Glomerular visceral epithelial cell (primary cell): Measurements from ENCODE around the gene CELF2.

ENCODE experiments used
- DNase-seq: peaks from one replicate; pipeline ENCODE4 v3.0.0-alpha.2; 2016; ENCODE audit errors: extremely low spot score

Gene CELF2

DNA sequence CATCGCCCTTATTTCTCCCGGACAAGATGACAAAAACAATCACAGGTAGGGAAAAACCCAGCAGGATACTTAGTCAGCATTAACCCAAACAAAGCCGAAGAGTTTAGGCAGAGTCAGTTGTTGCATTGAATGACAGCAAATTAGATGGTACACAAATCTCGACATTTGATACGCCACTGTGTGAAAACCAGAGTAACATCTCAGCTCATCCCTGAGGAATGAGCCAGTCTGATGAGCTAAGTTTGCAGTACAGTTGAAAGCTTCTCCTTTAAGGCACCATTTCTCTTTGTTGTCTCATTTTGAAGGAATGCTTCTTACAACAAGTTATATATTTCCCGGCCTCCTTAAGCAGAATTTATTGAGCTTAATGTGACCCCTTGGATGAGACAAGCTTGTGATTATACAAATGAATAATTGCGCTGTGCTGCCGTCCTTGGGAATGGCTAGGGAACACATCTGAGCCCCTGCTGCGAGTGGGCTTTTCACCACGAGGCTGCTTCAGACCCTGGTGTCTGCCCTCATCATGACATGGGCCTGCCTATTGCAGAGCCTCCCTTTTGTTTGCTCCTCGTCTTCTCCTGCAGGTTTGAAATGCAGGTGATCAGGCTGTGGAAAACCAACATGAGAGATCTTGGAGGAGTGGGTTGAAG is 137.3 kb downstream of the CELF2 start:
- DNase-seq = no peak

DNA sequence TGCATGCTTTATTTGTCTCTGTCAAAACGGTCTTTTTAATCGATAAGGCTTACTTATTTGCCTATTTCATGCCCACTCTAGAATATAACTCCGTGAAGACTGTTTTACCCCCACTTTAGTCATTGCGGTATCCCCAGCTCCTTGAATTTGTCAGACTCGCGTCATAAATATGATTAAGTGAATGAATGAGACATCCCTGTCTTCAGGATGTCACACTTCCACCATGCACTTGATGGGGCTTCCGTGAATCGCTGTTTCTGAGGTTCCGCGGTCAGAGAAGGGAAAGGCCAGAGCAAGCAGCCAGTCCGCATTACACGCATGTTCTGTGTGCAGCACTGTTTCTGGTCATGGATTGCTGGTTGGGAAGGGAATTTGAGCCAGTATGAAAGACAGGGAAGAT is 138.8 kb downstream of the CELF2 start:
- DNase-seq = no peak

DNA sequence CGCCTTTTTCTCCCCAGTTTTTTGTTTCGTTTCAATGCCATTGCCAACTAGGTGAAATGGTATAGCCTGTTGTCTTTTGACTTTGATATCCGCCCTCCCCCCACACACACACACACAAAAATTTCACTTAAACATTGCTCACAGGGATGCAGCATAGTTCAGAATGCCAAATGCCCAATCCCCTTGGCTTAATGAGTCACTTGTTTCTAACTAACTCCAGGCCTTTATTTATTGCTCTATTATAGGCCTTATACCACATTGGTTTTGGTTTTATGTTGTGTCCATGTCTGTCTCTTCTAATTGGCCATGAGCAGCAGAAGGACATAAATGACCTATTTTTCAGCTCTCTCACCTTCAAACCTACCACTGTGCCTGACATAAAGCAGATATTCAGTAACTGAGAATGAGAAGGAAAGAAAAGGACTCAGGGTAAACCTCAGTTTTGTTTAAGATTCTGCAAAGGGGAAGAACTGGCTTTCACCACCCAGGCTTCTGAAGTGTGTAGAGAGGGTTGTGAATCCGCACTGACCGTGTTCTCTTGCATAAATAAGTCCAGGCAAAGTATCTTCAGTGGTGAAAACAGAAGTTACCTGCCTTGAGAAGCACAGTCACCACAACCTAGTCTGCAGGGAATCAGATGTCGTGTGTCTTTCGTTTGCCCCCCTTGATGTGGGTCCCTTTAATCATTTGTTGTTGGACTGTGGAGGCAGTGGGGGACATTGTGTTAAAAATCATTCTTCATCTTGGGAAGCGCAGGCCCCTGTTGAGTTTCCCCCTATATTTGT is 139.8 kb downstream of the CELF2 start:
- DNase-seq = no peak

DNA sequence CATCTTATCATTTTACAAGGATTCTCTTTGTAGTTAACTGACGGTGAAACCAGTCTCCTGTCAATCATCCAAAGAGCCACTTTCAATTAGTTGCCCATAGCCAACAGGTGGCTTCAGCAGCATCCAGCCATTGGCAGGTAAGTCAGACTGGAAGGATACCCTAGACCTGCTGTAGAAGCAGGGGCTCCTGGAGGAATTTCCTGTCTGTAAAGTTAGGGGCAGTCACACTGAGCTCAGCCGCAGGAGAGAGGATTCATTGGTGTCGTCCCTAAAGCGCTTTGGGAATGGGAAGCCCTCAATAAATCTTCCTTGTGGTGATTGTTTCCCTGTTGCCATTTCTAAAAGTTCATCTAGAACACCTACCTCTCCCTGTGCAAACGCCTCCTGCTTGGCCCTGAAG is 140.4 kb downstream of the CELF2 start:
- no peak for DNase-seq

DNA sequence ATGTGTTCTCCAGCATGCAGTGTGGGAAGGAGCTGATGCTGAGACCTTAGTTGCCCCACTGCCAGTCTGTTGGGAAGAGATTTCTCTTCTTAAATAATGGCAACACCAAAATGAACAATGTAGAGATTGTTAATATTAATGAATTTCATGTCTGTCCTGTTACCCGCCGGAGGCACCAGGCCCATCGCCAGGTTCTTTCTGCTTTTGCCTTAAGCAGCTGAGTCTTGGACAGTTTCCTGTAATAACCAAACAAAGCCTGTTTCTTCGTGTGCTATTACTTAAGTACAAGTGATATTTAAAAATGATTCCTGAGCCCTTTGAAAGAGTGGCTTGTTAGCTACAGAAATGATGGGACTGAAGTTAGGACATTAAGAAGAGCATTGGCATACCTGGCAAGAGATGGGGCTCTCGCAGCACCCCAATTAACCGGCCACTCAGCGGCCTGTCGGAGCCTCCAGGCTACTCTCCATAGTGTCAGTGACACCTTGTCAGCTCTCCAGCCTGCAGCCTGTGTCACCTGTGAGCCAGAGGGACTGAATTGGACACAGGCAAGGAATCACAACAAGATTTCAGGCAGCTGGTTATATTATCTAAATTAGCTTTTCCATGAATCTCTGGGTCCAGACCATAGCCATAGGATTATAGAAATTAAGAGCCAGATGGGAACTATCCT is 142.0 kb downstream of the CELF2 start:
- DNase-seq = no peak

DNA sequence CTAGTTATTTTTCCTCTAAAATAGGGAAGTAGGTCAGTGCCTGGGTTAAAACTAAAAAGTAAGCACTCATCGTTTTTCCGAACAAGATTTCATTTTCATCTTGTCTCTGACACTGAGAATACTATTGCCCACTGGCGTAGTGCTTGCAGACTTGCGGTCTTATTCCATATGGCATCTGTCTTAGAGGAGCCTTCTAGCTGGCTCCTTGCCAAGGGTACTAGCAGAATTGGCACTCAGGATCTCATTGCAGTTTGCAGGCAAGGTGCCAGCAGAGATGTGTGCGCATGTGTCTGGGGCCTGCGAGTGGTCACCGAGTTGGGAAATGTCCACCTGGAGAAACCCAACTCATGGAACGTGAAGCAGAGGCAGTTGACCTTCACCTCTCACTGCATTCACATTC is 143.4 kb downstream of the CELF2 start:
- no peak for DNase-seq

DNA sequence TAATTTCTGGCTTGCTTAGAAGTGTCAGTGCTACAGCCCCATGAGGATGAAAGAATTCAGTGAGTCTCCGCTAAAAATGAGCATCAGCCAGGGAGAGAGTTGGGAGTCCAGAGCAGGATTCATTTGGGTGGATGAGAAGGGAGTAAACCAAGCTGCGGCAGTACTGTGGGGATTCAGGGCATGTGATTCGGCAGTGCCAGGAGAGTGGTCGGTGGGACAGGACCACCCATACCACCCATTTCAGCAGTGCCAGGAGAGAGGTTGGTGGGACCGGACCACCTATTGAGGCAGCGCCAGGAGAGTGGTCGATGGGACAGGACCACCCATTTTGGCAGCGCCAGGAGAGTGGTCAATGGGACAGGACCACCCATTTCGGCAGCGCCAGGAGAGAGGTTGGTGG is 144.2 kb downstream of the CELF2 start:
- no peak for DNase-seq

DNA sequence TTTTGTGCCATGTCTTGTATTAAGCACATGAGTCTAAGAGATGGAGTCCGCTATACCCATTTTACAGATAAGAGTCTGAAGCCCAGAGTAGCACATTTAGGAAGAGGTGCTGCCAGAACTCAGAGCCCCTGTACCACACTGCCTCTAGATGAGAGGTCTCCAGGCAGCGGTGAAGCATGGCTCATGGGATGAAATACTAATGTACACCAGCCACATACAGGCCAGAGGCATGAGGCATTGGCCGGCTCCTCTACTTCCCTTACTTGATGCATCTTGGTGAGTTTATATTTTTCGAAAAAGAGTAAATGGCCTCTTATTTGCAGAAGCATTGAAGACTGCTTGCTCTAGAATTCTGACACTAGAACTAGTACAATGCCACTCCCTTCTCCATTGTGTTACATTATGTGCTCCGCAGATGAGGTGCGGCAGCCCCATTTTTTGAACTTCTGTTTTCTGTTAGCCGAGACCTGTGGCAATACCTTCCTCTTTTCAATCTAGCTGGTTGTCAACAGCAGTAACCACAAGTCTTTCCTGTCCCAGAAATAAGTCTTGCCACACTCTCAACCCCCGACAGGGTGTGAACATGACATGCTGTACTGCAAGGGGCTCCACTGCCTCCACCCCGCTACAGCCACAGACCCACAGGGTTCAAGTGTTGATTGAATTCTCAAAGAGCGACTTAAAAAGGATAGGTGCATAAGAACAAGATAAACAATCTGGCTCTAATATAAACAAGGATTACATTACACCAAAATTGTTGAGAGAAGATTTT is 145.3 kb downstream of the CELF2 start:
- DNase-seq = no peak

DNA sequence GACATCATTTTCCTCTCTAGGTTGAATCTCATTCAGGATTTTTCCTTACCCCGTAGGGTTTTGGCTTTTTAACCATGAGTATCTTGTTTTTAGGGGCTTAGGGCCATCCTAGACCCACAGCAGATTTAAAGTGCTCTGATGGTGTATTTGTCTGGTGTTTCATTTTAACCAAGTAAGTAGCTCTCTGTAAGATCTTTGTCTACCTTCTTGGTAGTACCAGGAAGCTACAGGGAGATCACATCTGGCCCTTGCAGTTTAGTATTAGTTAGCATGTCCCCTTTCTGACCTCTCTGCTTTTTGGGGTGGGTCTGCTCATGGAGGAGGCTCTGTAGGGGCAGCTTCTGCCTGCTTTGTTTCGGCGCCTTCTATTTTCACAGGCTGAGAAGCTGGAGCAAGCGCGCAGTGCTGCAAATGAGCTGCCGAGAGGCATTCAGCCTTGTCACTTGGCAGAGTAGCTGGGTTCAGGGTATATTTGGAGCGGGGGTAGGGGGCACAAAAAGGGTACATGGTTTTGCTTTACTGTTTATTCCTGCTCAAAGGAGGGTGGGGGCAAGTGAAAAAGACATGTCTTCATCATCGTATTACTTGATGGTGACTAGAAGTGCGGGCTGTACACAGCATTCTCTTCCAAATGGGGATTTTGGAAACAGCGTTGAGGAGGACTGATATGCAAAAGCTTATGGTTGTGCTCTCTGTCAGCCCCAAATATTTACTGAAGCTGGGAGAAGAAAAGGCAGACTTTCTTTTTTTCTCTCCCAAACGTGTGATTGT is 146.3 kb downstream of the CELF2 start:
- no peak for DNase-seq

DNA sequence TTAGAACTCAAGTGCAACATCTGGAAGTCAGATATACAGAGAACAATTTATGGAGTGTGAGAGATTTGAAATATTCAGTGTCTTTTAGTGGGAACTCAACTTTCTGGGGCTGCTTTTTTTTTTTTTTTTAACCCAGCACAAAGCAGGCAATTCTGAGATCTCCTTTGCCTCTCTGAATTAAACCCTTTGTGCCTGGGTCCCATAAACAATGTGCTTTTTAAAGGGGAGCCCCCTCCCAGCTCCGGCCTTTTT is 146.8 kb downstream of the CELF2 start:
- no peak for DNase-seq

DNA sequence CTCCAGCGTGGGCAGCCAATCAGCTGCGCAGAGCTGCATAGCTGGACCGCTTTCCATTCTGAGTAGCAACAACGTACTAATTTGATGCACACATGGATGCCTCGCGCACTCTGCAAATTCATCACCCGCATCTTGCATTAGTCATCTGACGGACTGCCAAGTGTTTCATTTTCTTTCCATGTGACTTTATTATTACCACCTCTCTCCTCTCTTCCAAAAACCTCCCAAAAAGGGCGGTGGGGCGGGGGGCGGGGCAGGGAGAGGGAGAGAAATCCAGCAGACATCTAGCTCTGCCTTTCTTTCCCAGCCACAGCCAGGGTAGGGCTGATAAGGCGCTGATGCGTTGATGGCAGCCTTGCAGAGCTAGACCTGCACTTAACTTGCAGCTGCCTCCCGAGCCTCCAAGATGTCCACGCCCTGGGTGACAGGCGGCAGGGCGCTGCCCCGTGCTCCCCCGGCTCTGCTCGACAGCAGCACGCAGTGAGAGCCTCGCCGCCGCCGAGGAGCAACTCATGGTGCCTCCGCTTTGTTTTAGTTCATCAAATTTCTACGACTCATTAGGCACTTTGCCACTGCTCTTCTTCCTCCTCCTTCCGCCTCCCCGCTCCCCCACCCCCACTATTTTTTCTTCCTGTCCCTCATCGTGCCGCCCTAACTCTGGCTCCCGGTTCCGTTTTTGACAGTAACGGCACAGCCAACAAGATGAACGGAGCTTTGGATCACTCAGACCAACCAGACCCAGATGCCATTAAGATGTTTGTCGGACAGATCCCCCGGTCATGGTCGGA is 147.3 kb downstream of the CELF2 start:
- peak; percentile 3 for DNase-seq

DNA sequence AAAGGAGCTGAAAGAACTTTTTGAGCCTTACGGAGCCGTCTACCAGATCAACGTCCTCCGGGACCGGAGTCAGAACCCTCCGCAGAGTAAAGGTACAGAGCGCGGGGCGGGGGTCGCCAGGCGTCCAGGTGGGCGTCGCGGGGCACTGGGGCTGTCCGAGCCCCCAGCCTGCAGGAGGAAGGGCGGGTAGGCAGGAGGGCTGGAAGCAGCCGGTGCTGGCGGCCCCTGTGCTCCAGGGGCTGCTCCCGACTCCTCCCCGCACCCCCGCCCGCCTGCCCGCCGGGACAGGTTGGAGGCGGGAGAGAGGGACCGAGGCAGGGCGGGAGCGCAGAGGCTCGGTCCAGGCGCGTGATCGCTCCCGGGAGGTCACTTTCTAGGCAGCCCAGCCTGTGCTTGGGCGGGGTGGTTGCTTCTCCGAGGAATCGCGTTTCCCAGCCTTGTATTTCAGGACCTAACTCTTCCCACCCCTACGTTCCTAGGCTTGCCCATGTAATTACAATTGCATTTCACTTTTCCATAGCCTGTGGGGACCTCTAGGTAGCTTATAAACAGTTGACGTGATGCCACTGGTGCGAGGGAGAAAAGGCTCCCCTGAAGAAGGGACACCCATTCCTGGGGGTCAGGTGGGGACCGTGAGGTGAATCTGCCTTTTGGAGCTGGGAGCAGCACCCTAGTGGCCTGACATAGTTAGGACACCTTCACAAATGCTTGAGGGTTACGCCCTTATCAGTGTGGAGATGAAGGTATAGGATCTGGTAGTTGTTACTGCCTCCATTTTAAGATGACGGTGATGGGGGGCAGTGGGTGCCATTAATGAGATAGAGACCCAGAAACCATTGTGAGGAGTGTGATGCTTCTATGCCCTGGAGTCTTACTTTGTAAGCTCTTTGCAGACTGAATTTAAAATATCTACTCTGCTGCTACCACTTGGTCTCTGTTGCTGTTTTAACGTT is 148.2 kb downstream of the CELF2 start:
- no peak for DNase-seq

DNA sequence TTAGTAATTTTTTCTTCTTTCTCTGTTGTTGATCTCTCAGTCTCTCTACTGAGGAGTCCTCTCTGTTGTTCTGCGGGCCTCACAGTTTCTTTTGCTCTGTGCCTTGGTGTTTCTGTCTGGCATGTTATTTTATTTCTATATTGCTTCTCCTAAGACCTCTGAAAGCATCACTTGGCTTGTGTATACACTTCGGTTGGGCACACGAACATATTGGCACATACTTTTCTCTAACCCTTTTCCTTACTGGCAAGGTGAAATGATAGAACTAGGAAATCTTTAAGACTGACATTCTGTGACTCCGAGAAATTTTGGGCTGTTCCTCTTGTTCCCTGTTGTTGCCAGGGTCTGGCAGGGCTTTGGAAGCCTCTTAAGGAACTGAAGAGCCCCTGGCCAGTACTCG is 148.9 kb downstream of the CELF2 start:
- no peak for DNase-seq

DNA sequence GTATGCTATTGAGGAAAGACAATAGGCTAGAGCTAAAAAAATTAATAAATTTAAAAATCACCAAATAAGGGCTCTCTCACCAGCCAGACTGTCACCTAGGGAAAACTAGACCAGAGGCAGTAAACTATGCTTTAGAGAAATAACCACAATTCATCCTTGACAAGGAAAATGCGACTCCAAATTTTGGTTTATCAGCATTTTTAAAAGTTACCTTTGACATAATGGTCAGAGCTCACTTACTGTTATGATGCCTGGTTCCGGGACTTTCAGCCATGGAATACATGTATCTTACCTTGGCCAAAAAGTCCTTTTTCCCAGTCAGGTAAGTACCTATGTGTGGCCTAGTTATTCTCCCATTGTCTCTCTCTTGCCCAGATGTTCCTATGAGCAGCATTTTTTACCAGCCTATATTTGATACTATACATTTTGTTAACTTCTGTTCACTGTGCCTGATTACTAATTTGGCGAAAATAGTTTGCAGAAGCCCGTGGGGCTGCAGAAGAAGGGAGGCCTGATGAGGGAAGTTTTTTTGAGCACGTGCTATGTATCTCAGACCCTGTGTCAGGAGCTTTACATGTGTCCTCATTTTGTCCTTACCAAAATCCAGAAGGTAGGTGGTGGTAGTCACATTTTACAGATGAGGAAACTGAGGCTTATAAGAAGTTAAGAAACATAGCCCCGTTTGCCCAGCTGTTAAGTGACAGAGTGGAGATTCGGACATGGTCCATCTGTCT is 149.7 kb downstream of the CELF2 start:
- no peak for DNase-seq

DNA sequence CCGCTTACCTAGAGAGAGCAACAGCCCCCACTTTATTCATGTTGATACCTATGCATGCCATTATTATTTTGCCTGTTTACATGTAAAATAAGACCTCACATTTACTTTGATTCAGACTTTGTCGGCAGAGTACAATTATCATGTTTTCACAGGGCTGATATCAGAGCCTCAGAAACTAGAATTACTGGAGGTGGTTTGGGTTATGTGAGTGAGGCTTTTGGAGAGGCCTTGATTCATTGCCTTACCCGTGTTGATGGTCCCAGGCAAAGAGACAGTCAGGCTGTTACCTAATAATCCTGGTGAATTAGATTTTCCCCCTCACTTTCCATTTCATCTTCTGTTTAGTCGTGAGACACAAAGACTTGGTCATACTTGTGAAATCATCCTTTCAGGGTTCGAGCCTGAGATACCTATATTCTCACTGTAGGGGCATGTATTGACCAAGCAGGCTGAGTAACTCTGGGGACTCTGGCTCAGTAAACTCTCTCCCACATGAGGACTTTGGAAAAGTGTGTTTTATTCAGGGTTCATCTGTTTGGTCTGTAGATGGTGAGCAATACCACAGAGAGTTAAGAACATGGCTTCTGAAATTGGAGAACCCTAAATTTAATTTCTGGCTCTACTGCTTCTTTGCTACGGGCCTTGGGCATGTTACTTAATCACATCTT is 150.9 kb downstream of the CELF2 start:
- DNase-seq = no peak

DNA sequence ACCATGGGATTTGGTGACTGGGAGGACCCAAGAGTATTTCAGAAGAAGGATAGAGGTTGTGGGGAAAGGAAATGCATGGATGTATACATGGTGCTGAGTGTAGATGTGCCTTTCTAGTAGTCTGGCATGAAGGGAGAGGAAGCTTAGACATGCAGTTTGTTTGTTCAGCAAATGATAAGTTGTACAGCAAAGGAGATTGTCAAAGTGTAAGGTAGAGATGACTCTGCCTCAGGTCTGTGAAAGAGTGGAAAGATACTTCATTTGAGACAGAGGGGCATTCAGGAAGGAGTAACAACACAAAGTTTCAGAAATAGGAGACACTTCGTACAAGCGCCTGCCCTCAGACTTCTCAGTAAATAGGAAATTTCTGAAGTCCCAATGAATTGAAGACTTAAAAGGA is 152.3 kb downstream of the CELF2 start:
- no peak for DNase-seq

DNA sequence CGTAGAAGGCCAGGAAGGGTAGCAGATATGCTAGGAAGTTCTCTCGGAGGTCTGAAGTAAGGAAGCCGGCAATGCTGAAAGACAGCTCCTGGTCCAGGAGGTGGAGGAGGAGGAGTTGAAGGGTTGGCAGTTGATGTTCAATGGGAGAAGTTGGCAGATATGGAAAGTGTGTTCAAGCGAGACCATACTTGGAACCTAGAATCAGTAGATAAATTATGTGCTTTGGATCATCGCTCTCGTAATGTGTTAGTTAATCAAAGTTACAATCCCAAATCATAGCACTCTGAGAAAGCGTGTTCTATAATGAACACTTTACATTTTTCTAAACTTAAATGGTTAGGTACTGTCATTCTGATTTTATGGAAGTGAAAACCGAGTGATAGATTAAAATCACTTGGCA is 152.9 kb downstream of the CELF2 start:
- DNase-seq = no peak

DNA sequence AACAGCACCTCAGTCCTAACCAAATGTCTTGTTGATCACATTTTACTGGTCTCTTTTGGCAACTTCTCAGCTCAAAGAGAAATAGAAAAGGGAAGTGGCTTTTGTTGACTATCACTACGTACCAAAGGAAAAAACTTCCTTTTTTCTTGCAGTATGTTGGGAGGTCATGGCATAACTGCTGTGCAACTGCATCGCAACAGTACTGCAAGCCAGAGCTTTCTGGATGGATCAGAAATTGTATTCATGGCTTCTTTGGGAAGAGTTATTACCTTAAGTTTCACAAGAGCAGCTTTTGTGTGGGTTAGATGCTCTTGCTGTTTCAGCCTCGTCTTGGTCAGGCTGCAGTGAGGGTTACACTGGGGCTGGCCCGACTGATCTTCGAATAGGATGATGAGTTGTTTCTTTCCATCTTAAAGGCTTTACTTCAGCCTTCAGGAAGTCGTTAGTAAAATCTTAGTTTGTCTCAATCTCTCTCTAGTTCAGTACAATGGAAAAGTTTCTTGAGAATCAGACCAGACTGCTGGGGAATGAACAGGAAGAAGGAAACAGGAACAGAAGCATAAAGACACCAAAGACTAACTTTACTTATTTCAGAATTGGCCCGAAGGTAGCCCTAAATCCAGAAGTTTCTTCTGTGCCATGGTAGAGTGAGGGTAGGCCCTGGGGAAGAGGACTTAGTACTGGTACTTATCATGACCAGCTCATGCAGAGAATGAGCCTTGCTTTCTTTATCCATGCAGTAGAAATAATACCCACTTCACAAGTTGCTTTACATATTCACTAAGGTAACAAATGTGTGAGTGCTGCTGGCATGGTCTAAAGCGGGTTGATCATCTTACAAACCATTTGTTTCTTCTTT is 153.6 kb downstream of the CELF2 start:
- no peak for DNase-seq
